DND-41 (cell line): ENCODE measurements around the gene MAPRE2.

Experiments
- ATAC-seq: fragments of 200-7000 bp; cut with Tn5 transposase; 3 replicates; pipeline ENCODE4 v1.9.1; 2021; ENCODE audit warnings: low read depth; ENCODE audit not compliant: insufficient read depth
- DNase-seq: peaks from one replicate; pipeline ENCODE4 v3.0.0-alpha.2; 2020
- H2AFZ ChIP-seq: 2 replicates; pipeline ENCODE4 v1.6.0; 2012; ENCODE audit warnings: low read depth, low read length
- H3K27ac ChIP-seq: 2 replicates; pipeline ENCODE4 v1.5.1; 2012; ENCODE audit warnings: low read length, inconsistent platforms
- H3K27me3 ChIP-seq: fragments of 200-600 bp; sonication (generic); 2 replicates; pipeline ENCODE4 v1.6.0; 2012; ENCODE audit warnings: low read length, mild to moderate bottlenecking, inconsistent platforms; ENCODE audit not compliant: insufficient read depth, poor library complexity
- H3K36me3 ChIP-seq: 2 replicates; pipeline ENCODE4 v1.5.1; 2012; ENCODE audit warnings: low read length, inconsistent platforms; ENCODE audit not compliant: insufficient read depth
- H3K4me1 ChIP-seq: 2 replicates; pipeline ENCODE4 v1.5.1; 2012; ENCODE audit warnings: mild to moderate bottlenecking, low read length; ENCODE audit not compliant: insufficient read depth
- H3K4me2 ChIP-seq: 2 replicates; pipeline ENCODE4 v1.6.0; 2012; ENCODE audit warnings: mild to moderate bottlenecking, moderate library complexity, low read length, inconsistent platforms; ENCODE audit not compliant: insufficient read depth
- H3K4me3 ChIP-seq, 2 experiments: fragments of 200-600 bp in 1 of 2; shearing (Covaris generic) in 1 of 2; 2 replicates each; pipeline ENCODE4 v1.5.1; 2012 to 2016; ENCODE audit warnings: inconsistent platforms in 2 of 2, low read length in 2 of 2, mild to moderate bottlenecking in 2 of 2, low read depth in 1 of 2, moderate library complexity in 1 of 2
- H3K79me2 ChIP-seq: 2 replicates; pipeline ENCODE4 v1.6.0; 2012; ENCODE audit warnings: low read length, inconsistent platforms; ENCODE audit not compliant: insufficient read depth
- H3K9ac ChIP-seq: 2 replicates; pipeline ENCODE4 v1.6.0; 2012; ENCODE audit warnings: low read depth, mild to moderate bottlenecking, inconsistent platforms, low read length, moderate library complexity
- H3K9me3 ChIP-seq: 2 replicates; pipeline ENCODE4 v1.5.1; 2012; ENCODE audit warnings: low read length, moderate library complexity, mild to moderate bottlenecking, inconsistent platforms; ENCODE audit not compliant: insufficient read depth, severe bottlenecking
- H4K20me1 ChIP-seq: 2 replicates; pipeline ENCODE4 v1.6.0; 2012; ENCODE audit warnings: low read length; ENCODE audit not compliant: insufficient read depth
- CTCF ChIP-seq: IDR thresholded peaks from 2 replicates; pipeline ENCODE4 v1.5.1; 2012; ENCODE audit warnings: borderline replicate concordance, low read length, moderate library complexity, mild to moderate bottlenecking; ENCODE audit not compliant: poor library complexity, severe bottlenecking; ENCODE audit errors: extremely low read depth
- EZH2 ChIP-seq: IDR thresholded peaks from 3 replicates; pipeline ENCODE4 v1.6.1; 2012; ENCODE audit warnings: borderline replicate concordance, low read depth, mild to moderate bottlenecking, moderate library complexity, low read length, inconsistent platforms; ENCODE audit not compliant: severe bottlenecking

Gene MAPRE2

GRCh38 chr18:35072616-35073015 is 31.4 kb downstream of the MAPRE2 start:
- Histone ChIP-seq H3K4me1 (no peaks in the 10 kb centered on the region), H3K4me3 (no peak overlapping the region), H3K79me2 (peaks cover 23% of the 10 kb centered on the region; the same call in 1 of the 2 replicates), H3K27me3 (no peaks in the 10 kb centered on the region), H3K36me3 (peaks cover 23% of the 10 kb centered on the region; the same call in 1 of the 2 replicates), H3K9me3 (no peaks in the 10 kb centered on the region), H3K4me2 (no peak overlapping the region), H2AFZ (no peak overlapping the region), H4K20me1 (peaks cover 3% of the 10 kb centered on the region; the same call in 1 of the 2 replicates), H3K9ac (no peak overlapping the region), H3K27ac (no peak overlapping the region)
- no peak for TF ChIP-seq EZH2
- no peak for TF ChIP-seq CTCF
- DNase-seq (no peak), ATAC-seq (no peak)

- Histone ChIP-seq H2AFZ (no peak overlapping the region), H3K4me3 (no peak overlapping the region), H3K4me1 (no peaks in the 10 kb centered on the region), H3K9me3 (no peaks in the 10 kb centered on the region), H3K27me3 (no peaks in the 10 kb centered on the region), H3K36me3 (peaks cover 24% of the 10 kb centered on the region; the same call in 1 of the 2 replicates), H3K79me2 (peaks cover 17% of the 10 kb centered on the region; the same call in 1 of the 2 replicates), H3K27ac (no peak overlapping the region), H3K9ac (no peak overlapping the region), H4K20me1 (peaks cover 3% of the 10 kb centered on the region; the same call in 1 of the 2 replicates), H3K4me2 (no peak overlapping the region)
- TF ChIP-seq CTCF (no peak), EZH2 (no peak)
- DNase-seq (no peak), ATAC-seq (no peak)
These were observed 32.2 kb downstream of the MAPRE2 start for GRCh38 chr18:35073186-35074105.

DNA sequence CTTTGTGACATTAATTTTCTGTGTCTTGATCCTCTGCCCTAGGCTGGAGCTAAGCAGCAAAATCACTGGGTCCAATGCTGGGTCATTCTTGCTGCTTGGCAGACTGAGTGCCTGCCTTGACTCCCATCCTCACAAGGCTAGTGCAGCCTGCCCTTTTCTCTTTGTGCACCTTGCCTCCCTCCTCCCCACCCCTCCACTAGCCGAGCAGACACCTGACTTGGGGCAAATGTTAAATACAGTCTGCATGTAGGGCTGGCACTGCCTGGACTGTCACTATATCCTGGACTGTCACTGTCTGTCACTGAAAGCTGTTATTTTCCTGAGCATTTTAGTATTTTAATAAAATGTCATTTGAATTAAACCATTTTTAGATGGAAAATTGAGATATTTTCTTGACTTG is 33.4 kb downstream of the MAPRE2 start:
- no peaks in the 10 kb centered on the region for H3K9me3 ChIP-seq
- H3K4me2 ChIP-seq = no peak overlapping the region
- H3K79me2 ChIP-seq = peaks cover 12% of the 10 kb centered on the region; the same call in 1 of the 2 replicates
- H3K4me3 ChIP-seq = no peak overlapping the region
- no peaks in the 10 kb centered on the region for H3K27me3 ChIP-seq
- H4K20me1 ChIP-seq = peaks cover 3% of the 10 kb centered on the region; the same call in 1 of the 2 replicates
- H3K9ac ChIP-seq = no peak overlapping the region
- TF ChIP-seq CTCF = no peak
- TF ChIP-seq EZH2 = no peak
- H3K4me1 ChIP-seq = no peaks in the 10 kb centered on the region
- ATAC-seq (no peak), DNase-seq (no peak)
- no peak overlapping the region for H3K27ac ChIP-seq
- H3K36me3 ChIP-seq = peaks cover 35% of the 10 kb centered on the region; the same call in 1 of the 2 replicates
- no peak overlapping the region for H2AFZ ChIP-seq
